ENCODE measurements around the gene USP6NL.

USP6NL gene

DNA sequence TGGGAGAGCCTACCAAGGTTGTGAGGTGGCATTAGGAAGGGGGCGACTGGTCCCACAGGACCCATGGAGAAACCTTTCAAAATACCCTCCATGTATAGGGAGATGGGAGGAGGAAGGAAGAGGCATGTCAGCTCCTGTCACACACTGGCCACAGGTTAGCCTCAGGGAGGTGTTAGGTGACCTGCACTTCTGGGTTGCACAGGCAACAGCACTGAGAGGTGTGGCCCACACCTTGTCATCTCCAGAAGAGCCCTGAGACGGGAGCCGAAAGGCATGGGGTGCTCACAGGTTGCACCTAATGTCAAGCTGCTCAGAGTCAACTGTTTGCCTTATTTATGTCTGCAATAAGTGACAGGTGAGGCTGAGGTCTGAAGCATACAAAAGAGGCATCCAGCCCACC is 14.6 kb upstream of the USP6NL start:
- Histone ChIP-seq H3K9me3 (ENCODE audit: low read depth, low read length) (no peaks in the 10 kb centered on the region), H3K27ac (no peak overlapping the region), H3K36me3 (ENCODE audit: insufficient read depth, low read length) (no peaks in the 10 kb centered on the region), H3K4me3 (no peak overlapping the region), H3K9ac (ENCODE audit: insufficient read length) (no peak overlapping the region)
- TF ChIP-seq FOXP2 (optimal IDR thresholded peaks at IDR 0.05; ENCODE audit: control extremely low read depth, extremely low read length, insufficient read depth) (no peak), EZH2 (IDR thresholded peaks at IDR 0.05) (no peak), POLR2AphosphoS5 (IDR thresholded peaks at IDR 0.05; ENCODE audit: borderline replicate concordance, low read depth, low read length) (no peak)
- no peak for DNase-seq (ENCODE audit: low read depth, low spot score)

DNA sequence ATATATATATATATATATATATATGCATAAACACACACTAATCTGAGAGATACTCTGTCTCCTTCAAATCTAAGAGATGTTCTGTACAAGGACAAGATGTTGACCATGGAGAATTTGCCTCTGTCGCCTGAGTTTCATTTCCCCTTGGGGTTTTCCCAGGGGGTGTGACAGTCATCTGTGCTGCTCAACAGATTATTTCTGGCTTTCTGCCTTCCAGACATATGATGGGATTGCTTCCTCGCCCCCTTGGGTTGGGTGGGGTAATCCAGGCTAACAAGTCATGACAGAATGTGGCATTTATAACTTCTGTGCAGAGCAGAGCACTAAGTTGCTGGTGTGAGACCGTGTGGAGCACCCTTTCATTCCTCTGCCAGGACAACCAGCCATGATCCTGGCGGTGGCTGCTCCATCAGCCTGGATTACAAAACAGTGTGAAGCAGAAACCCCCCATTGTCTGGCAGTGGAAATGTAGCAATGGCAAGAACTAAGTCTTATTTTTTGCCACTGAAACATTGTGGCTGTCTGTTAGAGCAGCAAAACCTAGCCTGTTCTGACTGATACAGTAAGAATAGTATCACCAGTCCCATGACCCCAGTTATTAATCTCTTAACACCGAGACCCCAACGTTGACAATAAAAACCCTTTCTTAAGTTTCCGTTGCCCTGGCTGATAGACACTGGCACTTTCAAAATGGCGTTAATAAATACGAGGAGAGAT is 13.7 kb upstream of the USP6NL start:
- H3K4me3 ChIP-seq, result no peak overlapping the region
- H3K9me3 ChIP-seq (ENCODE audit: low read depth, low read length), result no peaks in the 10 kb centered on the region
- TF ChIP-seq FOXP2 (optimal IDR thresholded peaks at IDR 0.05; ENCODE audit: control extremely low read depth, extremely low read length, insufficient read depth), result no peak
- TF ChIP-seq EZH2 (IDR thresholded peaks at IDR 0.05), result no peak
- TF ChIP-seq POLR2AphosphoS5 (IDR thresholded peaks at IDR 0.05; ENCODE audit: borderline replicate concordance, low read depth, low read length), result no peak
- no peak overlapping the region for H3K27ac ChIP-seq
- no peaks in the 10 kb centered on the region for H3K36me3 ChIP-seq (ENCODE audit: insufficient read depth, low read length)
- H3K9ac ChIP-seq (ENCODE audit: insufficient read length), result no peak overlapping the region
- DNase-seq (ENCODE audit: low read depth, low spot score), result no peak

DNA sequence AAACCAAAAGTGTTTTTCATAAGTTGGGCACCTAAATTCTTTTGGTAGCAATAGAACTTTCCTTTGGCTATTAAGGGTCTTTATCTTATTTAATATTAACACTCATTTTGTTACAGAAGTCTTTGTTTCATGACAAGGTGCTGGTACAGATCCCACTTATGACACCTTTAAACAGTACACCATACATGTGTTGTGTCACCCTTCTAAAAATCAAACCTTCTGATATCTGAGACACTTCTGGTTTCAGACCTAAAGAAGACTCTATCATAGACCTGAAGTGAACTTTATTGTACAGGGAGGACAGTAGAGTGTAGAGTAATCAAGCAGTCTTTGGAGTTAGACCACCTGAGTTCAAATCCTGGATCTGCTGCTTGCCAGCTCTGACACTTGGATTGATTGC is 5.8 kb upstream of the USP6NL start:
- Histone ChIP-seq H3K9ac (ENCODE audit: insufficient read length) (no peak overlapping the region), H3K36me3 (ENCODE audit: insufficient read depth, low read length) (no peaks in the 10 kb centered on the region), H3K4me3 (no peak overlapping the region), H3K27ac (no peak overlapping the region), H3K9me3 (ENCODE audit: low read depth, low read length) (no peaks in the 10 kb centered on the region)
- TF ChIP-seq EZH2 (IDR thresholded peaks at IDR 0.05) (no peak), FOXP2 (optimal IDR thresholded peaks at IDR 0.05; ENCODE audit: control extremely low read depth, extremely low read length, insufficient read depth) (no peak), POLR2AphosphoS5 (IDR thresholded peaks at IDR 0.05; ENCODE audit: borderline replicate concordance, low read depth, low read length) (no peak)
- DNase-seq (ENCODE audit: low read depth, low spot score), result no peak

DNA sequence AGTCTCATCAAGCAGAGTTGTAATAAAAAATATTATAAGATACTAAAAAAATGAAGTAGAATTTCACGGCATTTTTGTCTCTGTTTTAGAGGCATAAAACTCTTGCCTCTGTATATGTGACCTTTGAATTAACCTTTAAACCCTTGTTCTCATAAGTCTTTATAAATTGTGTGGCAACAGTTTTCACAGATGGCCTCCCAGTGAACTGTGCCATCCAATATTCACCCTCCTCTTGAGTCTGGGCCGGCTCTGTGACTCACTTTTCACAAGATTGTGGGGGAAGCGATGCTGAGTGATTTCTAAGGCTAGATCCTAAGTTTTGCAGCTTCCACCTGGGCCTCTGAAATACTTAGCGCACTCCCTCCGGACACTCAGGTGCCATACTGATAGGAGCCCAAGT is 4.6 kb upstream of the USP6NL start:
- no peak overlapping the region for H3K4me3 ChIP-seq
- no peaks in the 10 kb centered on the region for H3K9me3 ChIP-seq (ENCODE audit: low read depth, low read length)
- H3K9ac ChIP-seq (ENCODE audit: insufficient read length), result no peak overlapping the region
- no peak overlapping the region for H3K27ac ChIP-seq
- DNase-seq (ENCODE audit: low read depth, low spot score), result no peak
- no peaks in the 10 kb centered on the region for H3K36me3 ChIP-seq (ENCODE audit: insufficient read depth, low read length)
- TF ChIP-seq POLR2AphosphoS5 (IDR thresholded peaks at IDR 0.05; ENCODE audit: borderline replicate concordance, low read depth, low read length), result no peak
- no peak for TF ChIP-seq FOXP2 (optimal IDR thresholded peaks at IDR 0.05; ENCODE audit: control extremely low read depth, extremely low read length, insufficient read depth)
- no peak for TF ChIP-seq EZH2 (IDR thresholded peaks at IDR 0.05)

DNA sequence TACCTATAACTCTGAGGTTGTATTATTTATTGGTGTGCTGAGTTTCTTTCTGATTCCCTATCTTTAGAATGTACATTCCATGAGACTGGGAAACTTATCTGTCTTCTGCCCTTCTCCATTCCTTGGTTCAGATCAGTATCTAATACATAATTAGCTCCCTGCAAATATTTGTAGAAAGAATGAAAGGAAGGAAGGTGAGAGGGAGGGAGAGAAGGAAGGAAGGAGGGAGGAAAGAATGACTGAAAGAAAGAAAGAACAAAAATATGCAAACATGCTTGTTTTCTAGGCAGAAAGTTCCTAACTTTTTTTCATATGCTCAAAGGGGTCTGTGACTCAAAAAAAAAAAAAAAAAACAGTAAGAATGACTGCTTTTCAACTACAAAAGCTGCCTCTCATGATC is 3.9 kb upstream of the USP6NL start:
- no peak for TF ChIP-seq EZH2 (IDR thresholded peaks at IDR 0.05)
- no peak for TF ChIP-seq POLR2AphosphoS5 (IDR thresholded peaks at IDR 0.05; ENCODE audit: borderline replicate concordance, low read depth, low read length)
- TF ChIP-seq FOXP2 (optimal IDR thresholded peaks at IDR 0.05; ENCODE audit: control extremely low read depth, extremely low read length, insufficient read depth), result no peak
- H3K36me3 ChIP-seq (ENCODE audit: insufficient read depth, low read length), result no peaks in the 10 kb centered on the region
- H3K27ac ChIP-seq, result no peak overlapping the region
- no peak overlapping the region for H3K9ac ChIP-seq (ENCODE audit: insufficient read length)
- no peak for DNase-seq (ENCODE audit: low read depth, low spot score)
- H3K4me3 ChIP-seq, result no peak overlapping the region
- H3K9me3 ChIP-seq (ENCODE audit: low read depth, low read length), result no peaks in the 10 kb centered on the region

DNA sequence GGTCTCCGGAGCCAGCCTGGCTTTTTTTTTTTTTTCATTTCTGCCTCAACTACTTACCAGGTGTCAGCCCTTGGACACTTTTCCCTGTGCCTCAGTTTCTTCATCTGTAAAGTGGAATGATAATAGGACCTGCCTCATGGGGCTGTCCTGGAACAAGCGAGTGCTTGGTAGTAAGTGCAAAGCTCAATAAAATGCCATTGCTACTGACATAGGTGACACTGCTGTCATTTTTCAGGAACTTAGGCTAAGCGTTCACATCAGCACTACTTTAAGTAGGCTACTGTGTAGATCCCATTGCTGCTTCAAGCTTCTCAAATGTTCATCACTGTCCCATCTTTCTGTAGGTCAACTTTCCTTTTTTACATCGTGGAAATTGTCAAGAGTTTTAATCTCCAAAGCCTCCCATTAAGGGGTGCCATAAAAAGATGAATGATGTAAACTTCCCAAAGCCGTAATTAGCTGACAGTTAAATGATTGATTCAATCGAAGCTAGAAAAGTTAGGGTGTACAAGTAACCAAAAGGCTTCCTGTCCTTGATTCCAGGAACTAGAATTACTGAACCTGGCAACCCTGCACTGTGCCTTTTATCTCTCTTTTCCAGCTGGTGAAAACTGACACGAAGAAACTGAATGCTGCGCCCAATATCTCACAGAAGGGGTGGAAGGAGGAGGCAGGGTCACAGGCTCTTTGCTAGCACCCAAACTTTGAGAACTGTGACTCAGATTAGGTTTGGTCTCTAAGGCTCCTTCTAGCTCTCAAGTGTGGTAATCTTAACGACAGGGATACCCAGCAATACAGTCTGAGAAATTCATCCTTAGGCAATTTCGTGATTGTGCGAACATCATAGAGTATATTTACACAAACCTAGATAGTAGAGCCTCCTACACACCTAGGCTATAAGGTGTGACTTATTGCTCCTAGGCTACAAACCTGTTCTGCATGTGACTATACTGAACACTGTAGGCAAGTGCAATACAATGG is 861 bp upstream of the USP6NL start:
- no peaks in the 10 kb centered on the region for H3K36me3 ChIP-seq (ENCODE audit: insufficient read depth, low read length)
- no peak for DNase-seq (ENCODE audit: low read depth, low spot score)
- H3K9ac ChIP-seq (ENCODE audit: insufficient read length), result peak overlapping the region; percentile 45
- no peak overlapping the region for H3K27ac ChIP-seq
- TF ChIP-seq FOXP2 (optimal IDR thresholded peaks at IDR 0.05; ENCODE audit: control extremely low read depth, extremely low read length, insufficient read depth), result no peak
- TF ChIP-seq EZH2 (IDR thresholded peaks at IDR 0.05), result no peak
- no peak for TF ChIP-seq POLR2AphosphoS5 (IDR thresholded peaks at IDR 0.05; ENCODE audit: borderline replicate concordance, low read depth, low read length)
- peak overlapping the region; percentile 84 for H3K4me3 ChIP-seq
- no peaks in the 10 kb centered on the region for H3K9me3 ChIP-seq (ENCODE audit: low read depth, low read length)

DNA sequence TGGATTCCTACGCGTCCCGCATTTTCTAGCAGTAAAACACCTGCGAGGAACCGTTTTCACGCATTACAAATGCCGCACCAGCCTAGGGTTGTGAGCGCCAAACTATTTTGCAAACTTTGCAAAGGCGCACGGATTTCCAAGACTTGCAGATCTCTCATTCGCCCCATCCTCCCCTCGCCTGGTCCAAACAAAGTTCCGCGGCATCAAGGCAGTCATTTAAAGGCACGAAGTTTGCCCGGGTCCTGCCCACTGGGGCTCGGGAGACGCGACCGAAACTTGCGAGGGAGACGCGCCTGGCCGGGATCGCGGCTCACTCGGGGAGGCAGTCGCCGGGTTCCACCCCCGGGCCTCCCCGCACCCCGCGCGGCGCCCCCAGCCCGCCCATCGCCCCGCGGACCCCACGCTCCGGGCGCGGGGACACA is 613 bp downstream of the USP6NL start:
- Histone ChIP-seq H3K9me3 (ENCODE audit: low read depth, low read length) (no peaks in the 10 kb centered on the region), H3K4me3 (peak overlapping the region; percentile 84), H3K9ac (ENCODE audit: insufficient read length) (peak overlapping the region; percentile 70), H3K27ac (no peak overlapping the region), H3K36me3 (ENCODE audit: insufficient read depth, low read length) (no peaks in the 10 kb centered on the region)
- TF ChIP-seq EZH2 (IDR thresholded peaks at IDR 0.05) (no peak), POLR2AphosphoS5 (IDR thresholded peaks at IDR 0.05; ENCODE audit: borderline replicate concordance, low read depth, low read length) (no peak), FOXP2 (optimal IDR thresholded peaks at IDR 0.05; ENCODE audit: control extremely low read depth, extremely low read length, insufficient read depth) (no peak)
- DNase-seq (ENCODE audit: low read depth, low spot score), result no peak

DNA sequence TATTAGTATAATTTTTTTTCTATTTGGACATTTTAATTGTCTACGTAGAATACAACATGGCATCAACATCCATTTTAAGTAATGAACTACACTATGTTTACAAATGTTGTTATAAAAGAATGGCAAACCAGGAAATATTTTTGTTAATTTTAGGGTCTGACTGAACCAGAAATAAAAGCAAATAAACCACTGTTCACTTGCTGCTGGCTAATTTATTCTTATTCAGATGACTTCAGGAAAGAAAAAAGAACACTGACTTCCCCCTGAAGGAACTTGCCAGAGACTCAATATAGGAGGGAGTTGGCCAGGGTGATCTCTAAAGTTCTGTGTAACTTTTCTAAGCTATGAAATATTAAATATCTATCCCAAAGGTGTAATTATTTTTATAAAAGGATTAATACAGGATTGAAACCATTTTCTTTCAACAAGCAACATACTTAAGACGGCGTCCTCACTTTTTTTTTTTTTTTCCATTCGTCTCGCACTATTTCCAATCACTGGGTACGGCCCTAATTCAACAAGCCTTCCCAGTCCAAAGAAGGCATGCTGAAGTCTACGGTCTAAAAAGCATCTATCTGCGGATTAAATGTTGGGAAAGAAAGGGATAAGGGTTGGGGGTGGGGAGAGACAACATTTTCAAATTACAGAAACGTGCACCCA is 1.2 kb downstream of the USP6NL start:
- no peaks in the 10 kb centered on the region for H3K9me3 ChIP-seq (ENCODE audit: low read depth, low read length)
- TF ChIP-seq EZH2 (IDR thresholded peaks at IDR 0.05), result no peak
- no peak for TF ChIP-seq FOXP2 (optimal IDR thresholded peaks at IDR 0.05; ENCODE audit: control extremely low read depth, extremely low read length, insufficient read depth)
- no peak for TF ChIP-seq POLR2AphosphoS5 (IDR thresholded peaks at IDR 0.05; ENCODE audit: borderline replicate concordance, low read depth, low read length)
- H3K27ac ChIP-seq, result no peak overlapping the region
- H3K4me3 ChIP-seq, result peak overlapping the region; percentile 84
- DNase-seq (ENCODE audit: low read depth, low spot score), result no peak
- H3K9ac ChIP-seq (ENCODE audit: insufficient read length), result peak overlapping the region; percentile 70
- no peaks in the 10 kb centered on the region for H3K36me3 ChIP-seq (ENCODE audit: insufficient read depth, low read length)

Data from SK-N-MC (cell line).